Measurements from ENCODE around the gene SMOC2. TPM values are rescaled to one million over a fixed set of nuclear protein-coding genes. Genes with fewer than 3 reads are reported as not detected.

The SMOC2 gene
- total and polyA plus RNA-seq, 4 donors, result 1.3 to 6.4 (median 4.6) TPM

GRCh38 chr6:168619560-168620314 lies 178.8 kb downstream of the SMOC2 start:
- TF ChIP-seq CTCF (IDR thresholded peaks at IDR 0.05; ENCODE audit: control extremely low read depth, extremely low read depth), result no peak
- no peak overlapping the region for H3K9ac ChIP-seq (ENCODE audit: insufficient read depth in 1 of 2, low read length in 2 of 2)
- DNase-seq (no peak), ATAC-seq (ENCODE audit: insufficient read depth, low FRiP score) (no peak)
- peaks cover 0 to 2% (median 0%) of the 10 kb centered on the region in 3 donors for H3K27me3 ChIP-seq (ENCODE audit: control insufficient read depth in 3 of 3, insufficient read depth in 3 of 3, low read length in 2 of 3)
- H3K36me3 ChIP-seq (ENCODE audit: control insufficient read depth in 4 of 4, insufficient read depth in 4 of 4, low read length in 4 of 4), result no peaks in the 10 kb centered on the region
- H3K9me3 ChIP-seq (ENCODE audit: control insufficient read depth in 4 of 4, insufficient read depth in 3 of 4, low read length in 3 of 4), result peaks cover 0 to 4% (median 0%) of the 10 kb centered on the region in 4 donors
- WGBS, 2 donors, result 54 to 67% methylated on average over 19 of the region's 19 CpGs
- H3K27ac ChIP-seq (ENCODE audit: low read depth in 1 of 2, low read length in 1 of 2), result no peak overlapping the region
- no peak overlapping the region for H3K4me3 ChIP-seq
- peaks cover 0 to 4% (median 0%) of the 10 kb centered on the region in 5 donors for H3K4me1 ChIP-seq (ENCODE audit: control insufficient read depth in 5 of 5, insufficient read depth in 5 of 5, low read length in 5 of 5)

GRCh38 chr6:168620578-168620977 lies 179.6 kb downstream of the SMOC2 start:
- no peak for TF ChIP-seq CTCF (IDR thresholded peaks at IDR 0.05; ENCODE audit: control extremely low read depth, extremely low read depth)
- H3K36me3 ChIP-seq (ENCODE audit: control insufficient read depth in 4 of 4, insufficient read depth in 4 of 4, low read length in 4 of 4), result no peaks in the 10 kb centered on the region
- H3K4me1 ChIP-seq (ENCODE audit: control insufficient read depth in 5 of 5, insufficient read depth in 5 of 5, low read length in 5 of 5), result peaks cover 0 to 4% (median 0%) of the 10 kb centered on the region in 5 donors
- no peak overlapping the region for H3K27ac ChIP-seq (ENCODE audit: low read depth in 1 of 2, low read length in 1 of 2)
- peaks cover 0 to 2% (median 0%) of the 10 kb centered on the region in 3 donors for H3K27me3 ChIP-seq (ENCODE audit: control insufficient read depth in 3 of 3, insufficient read depth in 3 of 3, low read length in 2 of 3)
- WGBS, 2 donors, result 71 to 79% methylated on average over 6 of the region's 6 CpGs
- no peak for ATAC-seq (ENCODE audit: insufficient read depth, low FRiP score)
- no peak overlapping the region for H3K9ac ChIP-seq (ENCODE audit: insufficient read depth in 1 of 2, low read length in 2 of 2)
- H3K4me3 ChIP-seq, result no peak overlapping the region
- H3K9me3 ChIP-seq (ENCODE audit: control insufficient read depth in 4 of 4, insufficient read depth in 3 of 4, low read length in 3 of 4), result peaks cover 0 to 4% (median 0%) of the 10 kb centered on the region in 4 donors
- no peak for DNase-seq

GRCh38 chr6:168623736-168624135 lies 182.8 kb downstream of the SMOC2 start:
- Histone ChIP-seq H3K9me3 (ENCODE audit: control insufficient read depth in 4 of 4, insufficient read depth in 3 of 4, low read length in 3 of 4) (peaks cover 0 to 4% (median 0%) of the 10 kb centered on the region in 4 donors), H3K4me1 (ENCODE audit: control insufficient read depth in 5 of 5, insufficient read depth in 5 of 5, low read length in 5 of 5) (no peaks in the 10 kb centered on the region), H3K9ac (ENCODE audit: insufficient read depth in 1 of 2, low read length in 2 of 2) (no peak overlapping the region), H3K27me3 (ENCODE audit: control insufficient read depth in 3 of 3, insufficient read depth in 3 of 3, low read length in 2 of 3) (peaks cover 0 to 2% (median 0%) of the 10 kb centered on the region in 3 donors), H3K36me3 (ENCODE audit: control insufficient read depth in 4 of 4, insufficient read depth in 4 of 4, low read length in 4 of 4) (no peaks in the 10 kb centered on the region), H3K4me3 (no peak overlapping the region), H3K27ac (ENCODE audit: low read depth in 1 of 2, low read length in 1 of 2) (no peak overlapping the region)
- ATAC-seq (ENCODE audit: insufficient read depth, low FRiP score) (no peak), DNase-seq (no peak)
- no peak for TF ChIP-seq CTCF (IDR thresholded peaks at IDR 0.05; ENCODE audit: control extremely low read depth, extremely low read depth)
- 84 to 86% methylated on average over 13 of the region's 13 CpGs for WGBS, 2 donors

All from lung (tissue), 12 donors.